ENCODE results near the gene GLMN. TPM values are rescaled to one million over a fixed set of nuclear protein-coding genes. Genes with fewer than 3 reads are reported as not detected.

GLMN gene, protein sequence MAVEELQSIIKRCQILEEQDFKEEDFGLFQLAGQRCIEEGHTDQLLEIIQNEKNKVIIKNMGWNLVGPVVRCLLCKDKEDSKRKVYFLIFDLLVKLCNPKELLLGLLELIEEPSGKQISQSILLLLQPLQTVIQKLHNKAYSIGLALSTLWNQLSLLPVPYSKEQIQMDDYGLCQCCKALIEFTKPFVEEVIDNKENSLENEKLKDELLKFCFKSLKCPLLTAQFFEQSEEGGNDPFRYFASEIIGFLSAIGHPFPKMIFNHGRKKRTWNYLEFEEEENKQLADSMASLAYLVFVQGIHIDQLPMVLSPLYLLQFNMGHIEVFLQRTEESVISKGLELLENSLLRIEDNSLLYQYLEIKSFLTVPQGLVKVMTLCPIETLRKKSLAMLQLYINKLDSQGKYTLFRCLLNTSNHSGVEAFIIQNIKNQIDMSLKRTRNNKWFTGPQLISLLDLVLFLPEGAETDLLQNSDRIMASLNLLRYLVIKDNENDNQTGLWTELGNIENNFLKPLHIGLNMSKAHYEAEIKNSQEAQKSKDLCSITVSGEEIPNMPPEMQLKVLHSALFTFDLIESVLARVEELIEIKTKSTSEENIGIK
- total RNA-seq (2014; rRNA removed; shearing (Covaris generic)) (10.7 and 13.0 TPM in 2 replicates), polyA plus RNA-seq (2016; fragmentation: Nextera tagmentation; extraction: Ambion mirVana) (11.7 and 12.3 TPM in 2 replicates)

- H3K27ac ChIP-seq: peak within 1 kb of the TSS; percentile 77
- H3K4me1 ChIP-seq (ENCODE audit: insufficient read depth): peaks cover 22% of the 10 kb centered on the region
- no peaks in the 10 kb centered on the region for H3K27me3 ChIP-seq (replicated peaks; ENCODE audit: insufficient read depth)
- H4K20me1 ChIP-seq (ENCODE audit: insufficient read depth): no peaks in the 10 kb centered on the region
- peak within 1 kb of the TSS; percentile 83 for H3K4me2 ChIP-seq (ENCODE audit: unreplicated experiment)
- H3F3A ChIP-seq (ENCODE audit: insufficient read depth): no peaks in the 10 kb centered on the region; the same call in 1 of the 2 replicates
- peak; percentile 95 for DNase-seq
- 2% methylated on average over 66 to 74 of the region's 76 CpGs for WGBS, 2 experiments (ENCODE audit: low coverage in 1 of 2, low lambda C conversion rate in 2 of 2, missing lambda C conversion rate in 2 of 2)
- peaks cover 50% of the 10 kb centered on the region for H3K79me2 ChIP-seq (ENCODE audit: insufficient read depth)
- H2AFZ ChIP-seq: peak within 1 kb of the TSS; percentile 94
- H3K9ac ChIP-seq: peak within 1 kb of the TSS; percentile 87
- H3K4me3 ChIP-seq: peak within 1 kb of the TSS; percentile 87
- peaks cover 9% of the 10 kb centered on the region; the same call in 1 of the 2 replicates for H3K36me3 ChIP-seq (ENCODE audit: low read depth)
- no peak for TF ChIP-seq EZH2 (IDR thresholded peaks at IDR 0.05; ENCODE audit: insufficient read depth, poor library complexity, severe bottlenecking)
- no peak for TF ChIP-seq EZH2phosphoT487 (IDR thresholded peaks at IDR 0.05; ENCODE audit: insufficient read depth, low read depth)
- no peaks in the 10 kb centered on the region for H3K9me2 ChIP-seq (ENCODE audit: insufficient read depth)
- in situ Hi-C loops (cut with MboI): loop anchor here (10.0 kb wide), 1 partner anchor 794 kb away; the partner anchor contains the start of gene CDC7
- no peaks in the 10 kb centered on the region for H3K9me3 ChIP-seq (ENCODE audit: low read depth)
Measured at GRCh38 chr1:92298573-92299476, at the start of gene GLMN, which contains the start of gene RPAP2. TSS of gene GLMN (minus strand) at chr1:92298987. CDS start at chr1:92297999, 988 bp downstream. TSS of gene RPAP2 (plus strand) at chr1:92299059. CDS start at chr1:92299074, 15 bp downstream.

DNA sequence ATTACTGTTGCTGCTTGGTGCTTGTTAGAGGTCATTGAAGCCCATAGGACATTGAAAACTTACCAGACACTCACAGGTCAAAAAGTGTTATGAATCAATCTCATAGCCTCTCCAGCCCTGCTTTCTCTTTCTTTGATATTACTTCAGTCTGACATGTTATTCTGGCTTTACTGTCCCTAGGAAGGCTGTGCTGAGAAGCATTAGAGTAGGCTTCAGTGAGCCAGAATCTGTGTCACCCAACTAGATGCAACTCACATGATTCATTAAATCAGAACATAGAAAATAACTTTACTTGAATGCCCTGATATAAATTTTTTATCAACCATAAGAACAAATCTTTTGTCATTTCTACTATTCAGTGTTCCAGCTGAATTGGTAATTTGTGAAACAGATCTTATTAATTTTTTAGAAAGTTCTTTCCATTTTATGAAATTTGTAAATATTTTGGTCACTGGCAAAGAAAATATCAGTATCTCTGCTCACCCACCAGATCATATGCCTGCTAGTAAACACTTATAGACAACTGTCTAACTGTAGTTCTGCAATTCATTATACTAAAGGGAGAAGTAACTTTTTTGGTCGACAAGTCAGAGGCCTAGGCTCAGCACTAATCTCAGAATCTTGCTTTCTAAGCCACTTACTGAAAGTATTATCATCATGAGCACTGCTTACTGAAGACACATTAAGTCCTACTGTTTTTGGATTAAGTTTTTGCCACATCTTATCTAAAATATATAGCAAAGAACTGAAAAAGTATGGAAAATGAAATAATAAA is 48.3 kb upstream of the GLMN start:
- Histone ChIP-seq H3K4me2 (ENCODE audit: unreplicated experiment) (no peak overlapping the region), H2AFZ (no peak overlapping the region), H3K9me2 (ENCODE audit: insufficient read depth) (no peaks in the 10 kb centered on the region), H3F3A (ENCODE audit: insufficient read depth) (no peaks in the 10 kb centered on the region), H3K9me3 (ENCODE audit: low read depth) (no peaks in the 10 kb centered on the region), H4K20me1 (ENCODE audit: insufficient read depth) (no peaks in the 10 kb centered on the region), H3K27ac (no peak overlapping the region), H3K4me1 (ENCODE audit: insufficient read depth) (no peaks in the 10 kb centered on the region), H3K79me2 (ENCODE audit: insufficient read depth) (no peaks in the 10 kb centered on the region), H3K4me3 (no peak overlapping the region), H3K9ac (no peak overlapping the region), H3K27me3 (replicated peaks; ENCODE audit: insufficient read depth) (no peaks in the 10 kb centered on the region), H3K36me3 (ENCODE audit: low read depth) (peaks cover 13% of the 10 kb centered on the region)
- no peak for DNase-seq
- TF ChIP-seq EZH2 (IDR thresholded peaks at IDR 0.05; ENCODE audit: insufficient read depth, poor library complexity, severe bottlenecking) (no peak), EZH2phosphoT487 (IDR thresholded peaks at IDR 0.05; ENCODE audit: insufficient read depth, low read depth) (no peak)
- in situ Hi-C loops (cut with MboI): no loop called here
- 100% methylated on average over 1 of the region's 1 CpG for WGBS, 2 experiments (ENCODE audit: low coverage in 1 of 2, low lambda C conversion rate in 2 of 2, missing lambda C conversion rate in 2 of 2)

- Histone ChIP-seq H3K36me3 (ENCODE audit: low read depth) (peaks cover 6% of the 10 kb centered on the region), H2AFZ (no peak overlapping the region), H3K27me3 (replicated peaks; ENCODE audit: insufficient read depth) (no peaks in the 10 kb centered on the region), H3K9me3 (ENCODE audit: low read depth) (no peaks in the 10 kb centered on the region), H3K9ac (no peak overlapping the region), H3K4me3 (no peak overlapping the region), H3K79me2 (ENCODE audit: insufficient read depth) (no peaks in the 10 kb centered on the region), H3K4me2 (ENCODE audit: unreplicated experiment) (no peak overlapping the region), H3K4me1 (ENCODE audit: insufficient read depth) (no peaks in the 10 kb centered on the region), H3K9me2 (ENCODE audit: insufficient read depth) (no peaks in the 10 kb centered on the region), H3F3A (ENCODE audit: insufficient read depth) (no peaks in the 10 kb centered on the region), H3K27ac (no peak overlapping the region), H4K20me1 (ENCODE audit: insufficient read depth) (no peaks in the 10 kb centered on the region)
- no peak for TF ChIP-seq EZH2 (IDR thresholded peaks at IDR 0.05; ENCODE audit: insufficient read depth, poor library complexity, severe bottlenecking)
- no peak for TF ChIP-seq EZH2phosphoT487 (IDR thresholded peaks at IDR 0.05; ENCODE audit: insufficient read depth, low read depth)
- 89 to 90% methylated on average over 3 of the region's 3 CpGs for WGBS, 2 experiments (ENCODE audit: low coverage in 1 of 2, low lambda C conversion rate in 2 of 2, missing lambda C conversion rate in 2 of 2)
- in situ Hi-C loops (cut with MboI): no loop called here
- DNase-seq: no peak
Measured at GRCh38 chr1:92343061-92343460, 44.3 kb upstream of the GLMN start.
